Skeletal muscle tissue (tissue), 4 donors: ENCODE data around the gene GLB1L. TPM values are rescaled to one million over a fixed set of nuclear protein-coding genes. Genes with fewer than 3 reads are reported as not detected.

Experiments
- H3K27ac ChIP-seq: one replicate; pipeline ENCODE4 v1.7.0; 2013; ENCODE audit warnings: mild to moderate bottlenecking, low read depth, low read length, inconsistent platforms
- H3K27me3 ChIP-seq, 3 donors: one replicate each; pipeline ENCODE4 v1.7.0; 2013; ENCODE audit warnings: low read length in 3 of 3; ENCODE audit not compliant: control insufficient read depth in 3 of 3, insufficient read depth in 3 of 3
- H3K36me3 ChIP-seq, 3 donors: one replicate each; pipeline ENCODE4 v1.7.0; 2013; ENCODE audit warnings: low read length in 3 of 3; ENCODE audit not compliant: control insufficient read depth in 3 of 3, insufficient read depth in 3 of 3
- H3K4me1 ChIP-seq, 3 donors: one replicate each; pipeline ENCODE4 v1.7.0; 2013; ENCODE audit warnings: low read length in 3 of 3, mild to moderate bottlenecking in 3 of 3; ENCODE audit not compliant: control insufficient read depth in 3 of 3, insufficient read depth in 3 of 3
- H3K4me3 ChIP-seq, 3 donors: one replicate each; pipeline ENCODE4 v1.7.0; 2013; ENCODE audit warnings: low read length in 3 of 3
- H3K9ac ChIP-seq, 3 donors: one replicate each; pipeline ENCODE4 v1.7.0; 2013; ENCODE audit warnings: low read length in 3 of 3, mild to moderate bottlenecking in 3 of 3, moderate library complexity in 2 of 3, low read depth in 1 of 3
- H3K9me3 ChIP-seq, 3 donors: one replicate each; pipeline ENCODE4 v1.7.0; 2013; ENCODE audit warnings: low read length in 3 of 3; ENCODE audit not compliant: control insufficient read depth in 3 of 3
- total RNA-seq: library from RNA; depleted of rRNA; stranded (reverse); fragments of >200 nt; gene quantifications from one replicate; pipeline ENCODE4 v1.2.3, GENCODE V29; 2014
- donor health status: Osteomylitis.

The GLB1L gene
- total RNA-seq, 1 donor from 2014 or later, result 13.0 TPM

GRCh38 chr2:219228041-219228910, 17.0 kb downstream of the GLB1L start:
- no peaks in the 10 kb centered on the region for H3K9me3 ChIP-seq
- H3K4me3 ChIP-seq, result peak overlapping the region; percentile 88 to 91 (median 90)
- H3K36me3 ChIP-seq, result peaks cover 42 to 54% (median 52%) of the 10 kb centered on the region in 3 donors
- no peaks in the 10 kb centered on the region for H3K27me3 ChIP-seq
- peak overlapping the region; percentile 91 to 98 (median 96) for H3K9ac ChIP-seq
- H3K4me1 ChIP-seq, result peaks cover 23 to 30% (median 25%) of the 10 kb centered on the region in 3 donors
- peak overlapping the region; percentile 93 for H3K27ac ChIP-seq

DNA sequence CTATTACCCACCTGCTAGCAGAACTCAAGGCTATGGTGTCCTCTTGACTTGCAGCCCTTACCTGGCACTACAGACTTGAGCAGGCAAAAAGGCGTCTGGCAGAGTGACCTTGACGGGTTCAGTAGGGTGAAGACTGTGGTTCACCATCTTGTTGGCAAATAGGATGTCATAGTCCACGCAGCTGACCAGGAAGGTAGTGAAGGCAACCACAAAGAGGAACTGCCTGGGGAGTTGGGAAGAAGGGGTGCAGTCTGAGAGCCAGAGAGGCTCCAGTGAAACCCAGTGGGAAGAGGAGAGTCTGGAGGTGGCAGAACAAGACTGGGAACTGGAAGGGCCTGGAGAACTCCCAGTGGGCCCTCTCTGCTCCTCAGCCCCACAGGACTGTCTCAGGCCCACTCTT, 19.9 kb downstream of the GLB1L start:
- Histone ChIP-seq H3K4me3 (no peak overlapping the region), H3K9me3 (no peaks in the 10 kb centered on the region), H3K27me3 (no peaks in the 10 kb centered on the region), H3K4me1 (peaks cover 18 to 30% (median 19%) of the 10 kb centered on the region in 3 donors), H3K36me3 (peaks cover 58 to 62% (median 61%) of the 10 kb centered on the region in 3 donors), H3K27ac (no peak overlapping the region), H3K9ac (no peak overlapping the region)

DNA sequence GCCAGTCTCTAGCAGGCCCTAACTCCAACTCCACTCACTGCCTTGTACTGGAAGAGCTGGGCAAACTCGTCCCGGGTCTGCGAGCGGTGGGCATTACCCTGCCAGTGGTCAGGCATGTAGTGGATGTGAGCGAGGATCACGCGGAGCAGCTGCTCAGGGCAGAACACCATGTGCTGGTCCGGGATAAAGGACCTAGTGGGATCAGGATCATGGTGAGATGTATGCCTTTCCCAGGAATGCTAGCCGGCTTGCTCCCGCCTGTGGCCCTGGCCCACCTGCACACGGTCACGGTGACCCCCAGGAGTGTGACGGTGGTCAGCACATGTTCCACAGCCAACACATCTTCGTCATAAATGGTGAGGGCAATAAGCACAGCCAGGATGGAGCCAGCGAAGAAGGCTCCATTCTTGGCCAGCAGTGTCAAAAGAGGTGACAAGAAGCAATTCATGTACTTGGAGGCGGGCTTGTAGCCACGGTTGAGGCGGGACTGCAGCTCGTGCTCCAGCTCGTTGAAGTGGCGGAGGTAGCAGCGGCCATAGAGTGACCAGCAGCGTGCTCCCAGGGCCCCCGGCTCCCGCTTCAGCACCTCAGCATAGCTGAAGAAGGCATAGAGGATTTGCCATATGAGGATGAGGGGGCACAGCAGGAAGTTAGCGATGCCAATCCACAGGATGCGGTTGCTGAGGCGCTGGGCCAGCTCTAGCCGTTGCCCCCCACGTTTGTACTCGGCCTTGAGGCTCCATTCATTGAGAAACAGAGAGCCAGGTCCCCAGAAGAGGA, 21.2 kb downstream of the GLB1L start:
- no peak overlapping the region for H3K27ac ChIP-seq
- H3K4me1 ChIP-seq, result peaks cover 28 to 37% (median 30%) of the 10 kb centered on the region in 3 donors
- no peaks in the 10 kb centered on the region for H3K27me3 ChIP-seq
- H3K4me3 ChIP-seq, result no peak overlapping the region
- H3K9me3 ChIP-seq, result no peaks in the 10 kb centered on the region
- H3K9ac ChIP-seq, result peak overlapping the region in 1 of 3 donors; percentile 1
- H3K36me3 ChIP-seq, result peaks cover 65 to 69% (median 69%) of the 10 kb centered on the region in 3 donors

DNA sequence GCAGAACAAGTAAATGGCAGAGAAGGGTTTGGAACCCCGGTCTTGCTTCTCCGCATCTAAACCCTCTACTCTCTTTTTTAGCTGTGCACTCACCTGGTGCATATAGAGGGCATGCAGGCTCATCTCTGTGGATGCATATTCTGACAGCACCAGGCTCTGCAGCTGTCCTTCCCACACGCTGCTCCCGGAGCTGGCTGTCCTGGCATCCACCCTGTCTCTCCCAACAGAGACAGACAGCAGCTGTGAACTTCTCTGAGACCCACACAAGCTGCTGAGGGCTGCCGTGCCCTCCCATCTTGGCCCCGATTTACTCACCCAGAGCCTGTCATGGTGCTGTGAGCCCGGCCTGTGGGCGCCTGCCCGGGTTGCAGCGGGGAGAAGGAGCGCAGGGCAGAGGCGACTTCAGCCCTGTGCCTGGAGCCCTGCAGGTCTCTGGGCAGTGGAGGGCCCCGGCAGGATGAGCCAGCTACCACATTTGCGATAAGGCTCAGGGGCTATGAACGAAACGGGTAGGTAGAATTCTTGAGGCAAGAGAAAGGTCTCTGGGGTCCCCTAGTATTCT, 23.2 kb downstream of the GLB1L start:
- Histone ChIP-seq H3K4me3 (no peak overlapping the region), H3K27ac (no peak overlapping the region), H3K27me3 (no peaks in the 10 kb centered on the region), H3K9me3 (no peaks in the 10 kb centered on the region), H3K4me1 (peaks cover 27 to 36% (median 27%) of the 10 kb centered on the region in 3 donors), H3K9ac (peak overlapping the region in 1 of 3 donors; percentile 25), H3K36me3 (peaks cover 58 to 69% (median 69%) of the 10 kb centered on the region in 3 donors)

GRCh38 chr2:219220652-219221402, 24.4 kb downstream of the GLB1L start:
- Histone ChIP-seq H3K27ac (no peak overlapping the region), H3K36me3 (peaks cover 63 to 70% (median 65%) of the 10 kb centered on the region in 3 donors), H3K4me1 (peaks cover 32 to 48% (median 35%) of the 10 kb centered on the region in 3 donors), H3K27me3 (no peaks in the 10 kb centered on the region), H3K9me3 (no peaks in the 10 kb centered on the region), H3K9ac (no peak overlapping the region), H3K4me3 (no peak overlapping the region)

- H3K4me3 ChIP-seq, result peak overlapping the region in 1 of 3 donors; percentile 79
- H3K4me1 ChIP-seq, result peaks cover 32 to 49% (median 35%) of the 10 kb centered on the region in 3 donors
- H3K36me3 ChIP-seq, result peaks cover 57 to 70% (median 65%) of the 10 kb centered on the region in 3 donors
- peak overlapping the region; percentile 93 for H3K27ac ChIP-seq
- H3K27me3 ChIP-seq, result no peaks in the 10 kb centered on the region
- no peaks in the 10 kb centered on the region for H3K9me3 ChIP-seq
- peak overlapping the region in 2 of 3 donors; percentile 73 to 89 for H3K9ac ChIP-seq
Measured at GRCh38 chr2:219219784-219220532, 25.3 kb downstream of the GLB1L start.

DNA sequence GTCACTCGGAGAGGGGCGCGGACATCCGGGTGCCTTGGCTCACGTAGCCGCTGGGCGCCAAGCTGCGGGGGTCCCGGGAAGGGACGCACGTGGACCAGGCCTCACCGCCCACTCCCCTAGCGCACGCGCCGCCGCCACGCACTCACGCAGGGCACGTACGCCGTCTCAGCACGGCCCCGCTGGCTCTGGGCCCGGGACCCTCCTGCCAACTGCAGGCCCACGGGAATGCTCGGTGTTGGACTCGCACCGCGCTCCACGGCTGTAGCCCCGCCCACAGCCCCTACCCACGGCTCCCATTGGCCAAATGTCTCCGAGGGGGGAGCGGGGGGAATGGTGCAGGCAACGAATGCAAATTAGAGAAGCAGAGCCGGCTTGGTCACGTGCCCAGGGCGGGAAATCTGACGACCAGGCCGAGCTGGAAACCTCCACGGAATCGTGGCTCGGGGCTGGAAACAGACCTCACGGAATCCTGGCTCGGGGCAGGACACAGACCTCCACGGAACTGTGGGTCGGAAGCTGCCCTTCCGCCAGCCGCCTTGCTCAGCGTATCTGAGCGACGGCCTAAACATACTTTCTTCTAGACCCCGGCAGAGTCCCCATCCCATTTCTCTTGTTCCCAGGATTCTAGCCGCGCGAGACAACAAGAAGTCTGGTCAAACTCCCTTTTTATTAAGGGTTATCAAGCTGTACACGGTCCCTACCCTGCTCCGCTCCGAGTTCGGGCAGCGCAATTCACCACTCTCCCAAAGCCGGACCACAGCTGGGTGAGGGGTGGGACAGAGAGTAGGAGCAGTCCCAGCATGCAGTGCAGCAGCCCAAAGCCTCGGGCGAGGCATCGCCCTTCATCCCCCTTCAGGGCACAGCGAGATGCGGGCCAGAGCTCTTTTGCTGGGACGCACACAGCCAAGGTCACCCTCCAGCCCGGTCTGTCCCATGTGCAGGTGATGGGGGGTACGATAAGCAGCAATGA, 26.2 kb downstream of the GLB1L start, which contains the start of gene ABCB6:
Gene ABCB6, minus strand, starts transcription at position 227 of the 970 bp plus-strand sequence. CDS start 285 bp downstream, outside the sequence.
- Histone ChIP-seq H3K4me3 (peak within 1 kb of the TSS; percentile 75 to 88 (median 79)), H3K36me3 (peaks cover 56 to 70% (median 65%) of the 10 kb centered on the region in 3 donors), H3K27me3 (no peaks in the 10 kb centered on the region), H3K9ac (peak within 1 kb of the TSS; percentile 73 to 89 (median 80)), H3K9me3 (no peaks in the 10 kb centered on the region), H3K27ac (peak within 1 kb of the TSS; percentile 93), H3K4me1 (peaks cover 32 to 49% (median 35%) of the 10 kb centered on the region in 3 donors)

DNA sequence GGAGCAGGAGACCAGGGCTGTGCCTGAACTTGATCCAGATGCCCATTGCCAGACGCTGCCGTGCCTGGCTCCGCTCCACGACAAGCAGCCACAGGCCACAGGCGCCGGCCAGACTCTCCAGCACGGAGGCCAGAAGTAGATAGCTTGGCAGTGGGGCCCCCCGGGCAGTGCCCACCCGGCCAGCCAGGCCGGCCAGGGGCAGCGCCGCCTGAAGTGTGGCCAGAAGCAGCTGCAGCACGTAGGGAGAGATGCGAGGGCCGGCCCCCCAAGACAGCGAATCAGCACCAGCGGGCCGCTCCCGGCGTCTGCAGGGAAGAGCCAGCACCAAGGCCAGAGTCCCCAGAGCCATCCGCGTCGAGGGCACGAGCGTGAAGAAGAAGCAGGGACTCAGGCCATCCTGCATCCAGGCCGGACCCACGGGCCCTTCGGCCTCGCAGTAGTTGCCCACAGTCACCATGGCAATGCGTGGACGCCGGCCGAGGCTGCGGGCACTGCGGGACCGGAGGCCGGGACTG, 27.0 kb downstream of the GLB1L start:
- peaks cover 56 to 70% (median 65%) of the 10 kb centered on the region in 3 donors for H3K36me3 ChIP-seq
- no peaks in the 10 kb centered on the region for H3K9me3 ChIP-seq
- no peaks in the 10 kb centered on the region for H3K27me3 ChIP-seq
- peak overlapping the region; percentile 66 to 89 (median 80) for H3K9ac ChIP-seq
- peaks cover 32 to 49% (median 35%) of the 10 kb centered on the region in 3 donors for H3K4me1 ChIP-seq
- H3K27ac ChIP-seq, result peak overlapping the region; percentile 93
- peak overlapping the region; percentile 75 to 88 (median 79) for H3K4me3 ChIP-seq
